Esophagus squamous epithelium (tissue), 5 donors: ENCODE data around the gene PHF21B. TPM values are rescaled to one million over a fixed set of nuclear protein-coding genes. Genes with fewer than 3 reads are reported as not detected.

ENCODE experiments used
- DNase-seq: peaks from one replicate; lab custom pipeline; 2025; lab: John Stamatoyannopoulos, UW
- H3K27ac ChIP-seq, 4 donors: fragments of 200-600 bp; sonication (generic); one replicate each; pipeline ENCODE4 v1.5.1; 2016 to 2019; ENCODE audit warnings: mild to moderate bottlenecking in 1 of 4
- H3K27me3 ChIP-seq, 4 donors: fragments of 200-600 bp; sonication (generic); 1 replicate in 3 of 4; 2 replicates in 1 of 4; pipeline versions ENCODE4 v1.5.1 to v1.6.0; 2017 to 2021; ENCODE audit warnings: antibody characterized with exemption in 1 of 4
- H3K36me3 ChIP-seq, 3 donors: fragments of 200-600 bp; sonication (generic); one replicate each; pipeline ENCODE4 v1.5.1; 2016 to 2019
- H3K4me1 ChIP-seq, 3 donors: fragments of 200-600 bp; sonication (generic); one replicate each; pipeline ENCODE4 v1.5.1; 2017 to 2019
- H3K4me3 ChIP-seq, 4 donors: fragments of 200-600 bp; sonication (generic); 1 replicate in 3 of 4; 2 replicates in 1 of 4; pipeline ENCODE4 v1.5.1; 2016 to 2019; ENCODE audit warnings: mild to moderate bottlenecking in 2 of 4, moderate library complexity in 1 of 4
- H3K9me3 ChIP-seq, 3 donors: fragments of 200-600 bp; sonication (generic); one replicate each; pipeline ENCODE4 v1.5.1; 2016 to 2019
- POLR2A ChIP-seq, 4 donors: fragments of 450-650 bp; IDR thresholded peaks; one replicate each; pipeline ENCODE4 v1.6.1; 2017; ENCODE audit warnings: antibody characterized with exemption in 4 of 4, mild to moderate bottlenecking in 4 of 4, moderate library complexity in 3 of 4
- WGBS, 2 donors: methylation state at CpG; one replicate each; pipeline ENCODE4 v1.1.5; 2018; 5-methylcytosine and 5-hydroxymethylcytosine counted together
- intact Hi-C: fragments of 100-400 bp; cut with DNase I; formaldehyde crosslinking; loops from one replicate; pipeline ENCODE4 v1.15.0; 2022
- total RNA-seq, 4 donors: library from RNA; depleted of rRNA; stranded (reverse); fragments of >200 nt; gene quantifications; one replicate each; pipeline ENCODE4 v1.1.0, GENCODE V29; 2016
- TF ChIP-seq, protein P1 (sequence below), 6 experiments: fragments of 450-650 bp in 4 of 6; fragments of 200-600 bp in 2 of 6; sonication (generic) in 2 of 6; IDR thresholded peaks; one replicate each; pipeline ENCODE4 v1.5.1; 2016 to 2019; ENCODE audit warnings: antibody characterized with exemption in 6 of 6, mild to moderate bottlenecking in 4 of 6, moderate library complexity in 4 of 6
- donor health status: DM: yes; HTN: yes; CAD: no.

PHF21B gene
- total RNA-seq, 4 donors from 2014 or later, result 0.04 to 0.19 TPM; not detected in 2

DNA sequence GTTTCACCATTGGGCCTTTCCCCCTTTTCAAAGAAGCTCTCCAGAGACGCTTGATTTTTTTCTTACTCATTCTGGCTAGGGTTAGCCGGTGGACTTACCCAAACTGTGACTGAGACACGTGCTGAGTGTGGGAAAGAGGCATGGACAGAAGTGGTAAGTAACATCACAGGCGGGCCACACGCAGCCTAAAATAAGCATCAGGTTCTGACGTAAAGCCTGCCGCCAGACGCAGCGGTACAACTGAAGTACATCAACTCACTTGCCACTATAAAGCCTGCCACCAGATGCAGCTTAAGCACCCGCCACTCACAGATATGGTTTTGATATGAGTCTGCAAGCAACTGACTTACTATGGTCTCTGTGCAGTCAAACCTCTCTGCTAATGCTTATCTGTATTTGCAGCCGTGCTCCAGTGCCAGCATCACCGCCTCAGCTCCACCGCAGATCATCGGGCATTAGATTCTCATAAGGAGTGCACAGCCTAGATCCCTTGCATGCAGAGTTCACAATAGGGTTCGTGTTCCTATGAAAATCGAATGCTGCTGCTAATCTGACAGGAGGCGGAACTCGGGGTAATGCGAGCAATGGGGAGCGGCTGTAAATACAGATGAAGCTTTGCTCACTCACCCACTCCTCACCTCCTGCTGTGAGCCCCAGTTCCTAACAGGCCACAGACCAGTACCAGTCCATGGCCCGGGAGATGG is 58.8 kb downstream of the PHF21B start:
- no peaks in the 10 kb centered on the region for H3K9me3 ChIP-seq
- intact Hi-C loops, result no loop called here
- no peak for DNase-seq
- no peak overlapping the region for H3K27ac ChIP-seq
- no peak overlapping the region for H3K4me3 ChIP-seq
- peaks cover 0 to 43% (median 0%) of the 10 kb centered on the region in 4 donors for H3K27me3 ChIP-seq
- no peaks in the 10 kb centered on the region for H3K4me1 ChIP-seq
- H3K36me3 ChIP-seq, result no peaks in the 10 kb centered on the region
- WGBS, 2 donors, result 88 to 92% methylated on average over 19 to 20 of the region's 21 CpGs
- TF ChIP-seq POLR2A (IDR thresholded peaks at IDR 0.05), result no peak
- TF ChIP-seq, protein P1, sequence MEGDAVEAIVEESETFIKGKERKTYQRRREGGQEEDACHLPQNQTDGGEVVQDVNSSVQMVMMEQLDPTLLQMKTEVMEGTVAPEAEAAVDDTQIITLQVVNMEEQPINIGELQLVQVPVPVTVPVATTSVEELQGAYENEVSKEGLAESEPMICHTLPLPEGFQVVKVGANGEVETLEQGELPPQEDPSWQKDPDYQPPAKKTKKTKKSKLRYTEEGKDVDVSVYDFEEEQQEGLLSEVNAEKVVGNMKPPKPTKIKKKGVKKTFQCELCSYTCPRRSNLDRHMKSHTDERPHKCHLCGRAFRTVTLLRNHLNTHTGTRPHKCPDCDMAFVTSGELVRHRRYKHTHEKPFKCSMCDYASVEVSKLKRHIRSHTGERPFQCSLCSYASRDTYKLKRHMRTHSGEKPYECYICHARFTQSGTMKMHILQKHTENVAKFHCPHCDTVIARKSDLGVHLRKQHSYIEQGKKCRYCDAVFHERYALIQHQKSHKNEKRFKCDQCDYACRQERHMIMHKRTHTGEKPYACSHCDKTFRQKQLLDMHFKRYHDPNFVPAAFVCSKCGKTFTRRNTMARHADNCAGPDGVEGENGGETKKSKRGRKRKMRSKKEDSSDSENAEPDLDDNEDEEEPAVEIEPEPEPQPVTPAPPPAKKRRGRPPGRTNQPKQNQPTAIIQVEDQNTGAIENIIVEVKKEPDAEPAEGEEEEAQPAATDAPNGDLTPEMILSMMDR (IDR thresholded peaks at IDR 0.05), result no peak

DNA sequence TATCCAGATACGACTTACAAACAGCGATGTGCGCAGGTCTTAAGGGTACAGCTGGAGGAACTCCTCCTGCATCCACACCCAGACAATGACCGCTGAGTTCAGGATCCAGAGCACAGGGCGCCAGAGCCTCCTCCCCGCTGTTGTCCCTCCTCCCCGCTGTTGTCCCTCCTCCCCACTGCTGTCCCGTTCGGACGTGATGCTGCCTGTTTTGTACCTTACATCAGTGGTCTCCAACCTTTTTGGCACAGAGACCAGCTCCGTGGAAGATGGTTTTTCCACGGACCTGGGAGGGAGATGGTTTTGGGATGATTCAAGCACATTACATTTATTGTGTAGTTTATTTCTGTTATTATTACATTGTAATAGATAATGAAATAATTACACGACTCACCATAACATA is 62.0 kb downstream of the PHF21B start:
- TF ChIP-seq, protein P1 (IDR thresholded peaks at IDR 0.05), result no peak
- no peak for TF ChIP-seq POLR2A (IDR thresholded peaks at IDR 0.05)

DNA sequence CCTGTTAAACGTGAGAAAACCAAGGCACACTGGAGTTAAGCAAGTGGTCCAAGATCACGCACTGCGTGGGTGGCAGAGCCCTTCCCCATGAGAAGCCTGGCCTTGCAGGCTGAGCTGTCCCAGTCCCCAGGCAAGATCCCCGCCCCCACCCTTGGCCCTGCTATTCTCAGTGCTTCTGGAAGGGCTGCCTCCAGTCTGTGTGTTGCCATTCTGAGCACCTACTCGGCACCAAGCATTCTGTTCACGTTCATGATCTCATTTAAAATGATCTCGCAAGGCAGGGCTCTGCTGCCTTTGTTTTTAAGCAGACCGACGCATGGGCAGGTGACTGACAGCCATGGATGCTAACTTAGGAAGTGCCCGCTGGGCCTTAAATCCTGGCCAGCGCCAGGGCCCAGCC is 62.8 kb downstream of the PHF21B start:
- no peak for DNase-seq
- WGBS, 2 donors, result 48 to 80% methylated on average over 2 to 7 of the region's 11 CpGs
- Histone ChIP-seq H3K4me1 (no peaks in the 10 kb centered on the region), H3K27ac (no peak overlapping the region), H3K36me3 (no peaks in the 10 kb centered on the region), H3K4me3 (no peak overlapping the region), H3K27me3 (peaks cover 0 to 35% (median 0%) of the 10 kb centered on the region in 4 donors), H3K9me3 (no peaks in the 10 kb centered on the region)
- TF ChIP-seq, protein P1 (IDR thresholded peaks at IDR 0.05), result no peak
- intact Hi-C loops, result no loop called here

More for the DNA sequence above, 62.0 kb downstream of the PHF21B start:
- Histone ChIP-seq H3K4me1 (no peaks in the 10 kb centered on the region), H3K27me3 (peaks cover 0 to 35% (median 0%) of the 10 kb centered on the region in 4 donors), H3K9me3 (no peaks in the 10 kb centered on the region), H3K4me3 (no peak overlapping the region), H3K27ac (no peak overlapping the region), H3K36me3 (no peaks in the 10 kb centered on the region)
- WGBS, 2 donors, result 80 to 88% methylated on average over 13 of the region's 13 CpGs
- intact Hi-C loops, result no loop called here
- no peak for DNase-seq

DNA sequence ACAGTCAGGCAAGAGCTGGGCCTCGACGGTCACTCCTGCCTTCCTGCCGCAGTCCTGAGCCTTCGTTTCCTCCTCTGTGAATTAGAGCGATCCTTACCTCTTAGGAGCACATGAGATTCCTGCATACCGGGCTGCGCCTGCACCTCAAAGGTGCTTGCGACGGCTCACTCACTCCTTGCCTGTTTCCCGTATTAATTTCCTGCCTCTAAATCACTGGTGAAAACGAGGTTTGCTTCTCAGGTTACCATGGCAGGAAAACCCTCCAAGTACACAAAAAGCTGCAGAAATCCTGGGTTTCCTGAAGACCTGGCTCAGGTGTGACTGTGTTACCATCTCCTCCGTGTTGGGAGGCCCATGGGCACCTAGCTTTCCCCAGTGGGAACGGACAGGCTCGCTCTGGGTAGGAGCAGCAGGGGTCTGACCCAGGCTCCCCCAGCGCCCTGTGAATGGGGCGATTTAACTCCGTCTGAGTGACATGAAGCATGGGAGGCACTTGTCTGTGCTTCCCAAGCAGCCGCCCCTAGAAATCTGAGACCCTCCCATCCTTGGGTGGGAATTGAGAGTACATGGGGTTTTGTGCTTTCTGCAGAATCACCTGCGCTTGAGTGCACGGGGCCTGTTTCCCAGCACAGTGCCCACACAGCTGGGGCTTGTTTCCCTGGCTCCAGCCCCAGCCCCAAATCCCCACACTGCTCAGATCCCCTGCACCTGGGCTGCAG is 64.8 kb downstream of the PHF21B start:
- intact Hi-C loops, result no loop called here
- H3K27me3 ChIP-seq, result peaks cover 0 to 55% (median 0%) of the 10 kb centered on the region in 4 donors
- no peak overlapping the region for H3K27ac ChIP-seq
- H3K36me3 ChIP-seq, result no peaks in the 10 kb centered on the region
- WGBS, 2 donors, result 62 to 64% methylated on average over 13 to 15 of the region's 20 CpGs
- H3K4me1 ChIP-seq, result no peaks in the 10 kb centered on the region
- no peaks in the 10 kb centered on the region for H3K9me3 ChIP-seq
- no peak for DNase-seq
- H3K4me3 ChIP-seq, result no peak overlapping the region
- TF ChIP-seq POLR2A (IDR thresholded peaks at IDR 0.05), result no peak
- TF ChIP-seq, protein P1 (IDR thresholded peaks at IDR 0.05), result no peak

DNA sequence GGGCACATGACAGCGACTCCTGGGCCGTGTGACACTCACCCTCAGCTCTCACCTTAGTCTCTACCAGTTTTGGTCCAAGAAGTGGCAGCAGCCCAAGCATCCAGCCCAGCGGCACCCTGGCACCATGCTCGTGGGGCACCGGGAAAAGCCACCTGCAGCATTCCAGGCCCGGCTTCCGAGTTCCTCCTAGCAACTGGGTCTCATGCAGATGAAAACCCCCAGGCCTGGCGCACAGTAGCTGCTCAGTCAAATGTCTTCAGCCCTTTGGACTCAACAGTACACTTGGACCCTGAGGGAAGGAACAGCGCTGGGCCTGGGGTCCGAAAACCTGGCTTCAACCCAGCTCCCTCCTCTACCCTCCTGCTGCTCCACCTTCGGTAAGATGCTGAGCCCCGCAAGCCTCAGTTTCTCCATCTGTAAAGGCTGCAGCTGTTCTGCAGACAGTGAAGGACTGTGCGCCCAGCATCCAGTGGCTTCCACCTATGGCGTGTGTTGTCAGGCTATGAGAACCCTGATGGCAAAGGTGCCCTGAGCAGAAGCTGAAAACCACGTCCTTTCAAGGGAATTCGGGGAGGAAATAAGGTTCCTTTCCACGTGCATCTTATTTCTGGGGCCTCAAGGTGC is 66.0 kb downstream of the PHF21B start:
- H3K9me3 ChIP-seq, result no peaks in the 10 kb centered on the region
- WGBS, 2 donors, result 76 to 81% methylated on average over 6 of the region's 17 CpGs
- intact Hi-C loops, result no loop called here
- TF ChIP-seq, protein P1 (IDR thresholded peaks at IDR 0.05), result no peak
- TF ChIP-seq POLR2A (IDR thresholded peaks at IDR 0.05), result no peak
- H3K36me3 ChIP-seq, result no peaks in the 10 kb centered on the region
- no peak for DNase-seq
- peaks cover 0 to 65% (median 0%) of the 10 kb centered on the region in 4 donors for H3K27me3 ChIP-seq
- H3K4me3 ChIP-seq, result no peak overlapping the region
- H3K4me1 ChIP-seq, result no peaks in the 10 kb centered on the region
- H3K27ac ChIP-seq, result no peak overlapping the region
